OCI-LY3 (cell line): ENCODE measurements around the gene OTUD1.

Experiments
- H2AFZ ChIP-seq: fragments of 200-600, 300-600 bp; shearing (Covaris generic); 2 replicates; pipeline ENCODE4 v1.6.0; 2014; ENCODE audit warnings: antibody characterized with exemption, low read depth, low read length
- H3K27ac ChIP-seq: fragments of 200-600, 300-600 bp; sonication (generic); 2 replicates; pipeline ENCODE4 v1.5.1; 2014; ENCODE audit warnings: mild to moderate bottlenecking, low read length, moderate library complexity, mixed read lengths
- H3K27me3 ChIP-seq: fragments of 200-600, 300-600 bp; sonication (generic); 2 replicates; pipeline ENCODE4 v1.6.1; 2014; ENCODE audit warnings: low read depth, low read length, mixed read lengths
- H3K36me3 ChIP-seq: fragments of 200-600, 300-600 bp; sonication (generic); replicated peaks from 2 replicates; pipeline ENCODE3; 2014; ENCODE audit warnings: low read depth, low read length, mixed read lengths
- H3K4me1 ChIP-seq: fragments of 300-600, 200-600 bp; sonication (generic); 2 replicates; pipeline ENCODE4 v1.6.1; 2014; ENCODE audit warnings: low read length, mixed read lengths
- H3K4me2 ChIP-seq: fragments of 200-600, 300-600 bp; sonication (generic); 2 replicates; pipeline ENCODE4 v1.6.1; 2014; ENCODE audit warnings: low read length, mixed read lengths
- H3K4me3 ChIP-seq: fragments of 300-600, 200-600 bp; sonication (generic); 2 replicates; pipeline ENCODE4 v1.5.1; 2014; ENCODE audit warnings: antibody characterized with exemption, mild to moderate bottlenecking, low read length, moderate library complexity
- H3K79me2 ChIP-seq: fragments of 300-600, 200-600 bp; shearing (Covaris generic); 2 replicates; pipeline ENCODE4 v1.6.1; 2014; ENCODE audit warnings: mild to moderate bottlenecking, low read length, mixed read lengths
- H3K9ac ChIP-seq: fragments of 300-600, 200-600 bp; shearing (Covaris generic); 2 replicates; pipeline ENCODE4 v1.6.0; 2014; ENCODE audit warnings: mild to moderate bottlenecking, low read length, moderate library complexity
- H3K9me3 ChIP-seq: fragments of 200-600, 300-600 bp; shearing (Covaris generic); 2 replicates; pipeline ENCODE4 v1.6.1; 2014; ENCODE audit warnings: low read length, mixed read lengths; ENCODE audit not compliant: insufficient read depth
- H4K20me1 ChIP-seq: fragments of 200-600, 300-600 bp; sonication (generic); 2 replicates; pipeline ENCODE4 v1.6.1; 2016; ENCODE audit warnings: low read length, mixed read lengths; ENCODE audit not compliant: insufficient read depth
- CTCF ChIP-seq: fragments of 200-600, 300-600 bp; sonication (generic); IDR thresholded peaks from 2 replicates; pipeline ENCODE4 v1.5.1; 2014; ENCODE audit warnings: antibody characterized with exemption, low read length, low read depth
- EZH2phosphoT487 ChIP-seq: fragments of 200-600 bp; shearing (Covaris generic); IDR thresholded peaks from 2 replicates; pipeline ENCODE4 v1.6.1; 2018; ENCODE audit warnings: antibody characterized with exemption, mixed run types, low read depth

The OTUD1 gene

GRCh38 chr10:23395017-23395416 lies 43.9 kb upstream of the OTUD1 start:
- no peak for TF ChIP-seq CTCF
- no peak for TF ChIP-seq EZH2phosphoT487
- Histone ChIP-seq H3K79me2 (no peaks in the 10 kb centered on the region), H2AFZ (no peak overlapping the region), H4K20me1 (no peaks in the 10 kb centered on the region), H3K27ac (no peak overlapping the region), H3K36me3 (no peaks in the 10 kb centered on the region), H3K9me3 (no peaks in the 10 kb centered on the region), H3K4me3 (no peak overlapping the region), H3K9ac (no peak overlapping the region), H3K4me2 (no peak overlapping the region), H3K27me3 (no peaks in the 10 kb centered on the region), H3K4me1 (peaks cover 3% of the 10 kb centered on the region; the same call in 1 of the 2 replicates)

- no peaks in the 10 kb centered on the region for H3K79me2 ChIP-seq
Measured at GRCh38 chr10:23396695-23397094, 42.2 kb upstream of the OTUD1 start.

GRCh38 chr10:23399701-23400144 lies 39.2 kb upstream of the OTUD1 start:
- no peak overlapping the region for H3K27ac ChIP-seq
- H3K79me2 ChIP-seq, result no peaks in the 10 kb centered on the region
- no peak overlapping the region for H3K4me3 ChIP-seq
- H4K20me1 ChIP-seq, result no peaks in the 10 kb centered on the region
- TF ChIP-seq EZH2phosphoT487, result no peak
- no peak for TF ChIP-seq CTCF
- H3K4me1 ChIP-seq, result no peaks in the 10 kb centered on the region
- no peaks in the 10 kb centered on the region for H3K36me3 ChIP-seq
- no peaks in the 10 kb centered on the region for H3K27me3 ChIP-seq
- H2AFZ ChIP-seq, result no peak overlapping the region
- no peaks in the 10 kb centered on the region for H3K9me3 ChIP-seq
- no peak overlapping the region for H3K9ac ChIP-seq
- no peak overlapping the region for H3K4me2 ChIP-seq

More at GRCh38 chr10:23396695-23397094, 42.2 kb upstream of the OTUD1 start:
- Histone ChIP-seq H3K4me1 (peaks cover 3% of the 10 kb centered on the region; the same call in 1 of the 2 replicates), H4K20me1 (no peaks in the 10 kb centered on the region), H3K4me3 (no peak overlapping the region), H2AFZ (no peak overlapping the region), H3K9me3 (no peaks in the 10 kb centered on the region), H3K4me2 (no peak overlapping the region), H3K36me3 (no peaks in the 10 kb centered on the region), H3K27ac (no peak overlapping the region), H3K27me3 (no peaks in the 10 kb centered on the region), H3K9ac (no peak overlapping the region)
- TF ChIP-seq CTCF (no peak), EZH2phosphoT487 (no peak)

- Histone ChIP-seq H3K4me3 (no peak overlapping the region), H3K4me2 (no peak overlapping the region), H3K36me3 (no peaks in the 10 kb centered on the region), H3K27me3 (no peaks in the 10 kb centered on the region), H4K20me1 (no peaks in the 10 kb centered on the region), H3K27ac (no peak overlapping the region), H3K4me1 (no peaks in the 10 kb centered on the region), H2AFZ (no peak overlapping the region), H3K9ac (no peak overlapping the region), H3K79me2 (no peaks in the 10 kb centered on the region), H3K9me3 (no peaks in the 10 kb centered on the region)
- TF ChIP-seq CTCF (no peak), EZH2phosphoT487 (no peak)
Measured at GRCh38 chr10:23402856-23403255, 36.0 kb upstream of the OTUD1 start.
